CD4-positive, alpha-beta T cell (primary cell): ENCODE results near the gene MEIKIN. TPM values are rescaled to one million over a fixed set of nuclear protein-coding genes. Genes with fewer than 3 reads are reported as not detected.

Source experiments
- ATAC-seq: fragments of 200-7000 bp; cut with Tn5 transposase; one replicate; pipeline ENCODE4 v1.10.0; 2022; ENCODE audit warnings: mild to moderate bottlenecking; ENCODE audit not compliant: poor library complexity
- CTCF ChIA-PET: fragments of 350-600 bp; sonication (Branson Sonifier 250); formaldehyde crosslinking; loops from one replicate; lab custom pipeline; 2021; ENCODE audit warnings: antibody characterized with exemption, inconsistent platforms; lab: Charles Lee
- POLR2A ChIA-PET: fragments of 350-600 bp; sonication (Branson Sonifier 250); formaldehyde crosslinking; loops from one replicate; lab custom pipeline; 2021; ENCODE audit warnings: antibody characterized with exemption, inconsistent platforms; lab: Charles Lee
- DNase-seq, 14 experiments: peaks; one replicate each; pipeline ENCODE4 v3.0.0-alpha.2; 2013 to 2020; ENCODE audit warnings: mixed read lengths in 2 of 14
- H3K27ac ChIP-seq, 2 donors: one replicate each; pipeline versions ENCODE4 v1.5.1 to v1.7.0; 2013; ENCODE audit warnings: low read length in 2 of 2, low read depth in 1 of 2, mild to moderate bottlenecking in 1 of 2
- H3K27me3 ChIP-seq, 2 experiments: 1 replicate in 1 of 2; 2 replicates in 1 of 2; pipeline versions ENCODE4 v1.6.1 to v1.7.0; 2013; ENCODE audit warnings: low read length in 2 of 2, control low read depth in 1 of 2, mild to moderate bottlenecking in 1 of 2, moderate library complexity in 1 of 2; ENCODE audit not compliant: insufficient read depth in 2 of 2, control insufficient read depth in 1 of 2
- H3K36me3 ChIP-seq: one replicate; pipeline ENCODE4 v1.6.1; 2013; ENCODE audit warnings: low read length, control low read depth; ENCODE audit not compliant: insufficient read depth
- H3K4me1 ChIP-seq: one replicate; pipeline ENCODE4 v1.6.1; 2013; ENCODE audit warnings: low read length, control low read depth; ENCODE audit not compliant: insufficient read depth
- H3K4me3 ChIP-seq: one replicate; pipeline ENCODE4 v1.5.1; 2013; ENCODE audit warnings: mild to moderate bottlenecking, low read length, moderate library complexity
- H3K9me3 ChIP-seq, 2 experiments: 1 replicate in 1 of 2; 2 replicates in 1 of 2; pipeline versions ENCODE4 v1.6.1 to v1.7.0; 2013; ENCODE audit warnings: low read length in 2 of 2, mild to moderate bottlenecking in 2 of 2, control low read depth in 1 of 2, moderate library complexity in 1 of 2; ENCODE audit not compliant: control insufficient read depth in 1 of 2, insufficient read depth in 1 of 2
- H3K27ac Mint-ChIP-seq: one replicate; pipeline ENCODE4 v1.8.0; 2020; ENCODE audit warnings: mixed read lengths
- H3K27me3 Mint-ChIP-seq: one replicate; pipeline ENCODE4 v1.8.0; 2021; ENCODE audit warnings: mixed read lengths
- H3K36me3 Mint-ChIP-seq: one replicate; pipeline ENCODE4 v1.8.0; 2021; ENCODE audit warnings: low read depth, mixed read lengths
- H3K4me1 Mint-ChIP-seq: one replicate; pipeline ENCODE4 v1.8.0; 2021; ENCODE audit warnings: low read depth, mixed read lengths
- H3K4me3 Mint-ChIP-seq: one replicate; pipeline ENCODE4 v1.8.0; 2020; ENCODE audit warnings: mild to moderate bottlenecking, mixed read lengths
- H3K9me3 Mint-ChIP-seq: one replicate; pipeline ENCODE4 v1.8.0; 2020; ENCODE audit warnings: mixed read lengths
- CTCF ChIP-seq: fragments of 200-600 bp; IDR thresholded peaks from one replicate; pipeline ENCODE4 v1.8.0; 2022; ENCODE audit warnings: antibody characterized with exemption, mild to moderate bottlenecking
- intact Hi-C, 2 experiments: fragments of 100-400 bp; cut with DNase I in 1 of 2; cut with micrococcal nuclease in 1 of 2; formaldehyde crosslinking; loops; one replicate each; pipeline versions ENCODE4 v1.15.1 to v1.9.0; 2023 to 2025; cut with DNase I, micrococcal nuclease
- total RNA-seq, 174 experiments: library from RNA in 2 of 174; stranded (reverse) in 2 of 174; gene quantifications; one replicate each; pipeline ENCODE4 v1.2.3 and lab custom pipeline; 2021 to 2026

Gene MEIKIN
- total RNA-seq, 2 experiments from 2014 or later, result not detected

GRCh38 chr5:131990716-131991115, 45.3 kb upstream of the MEIKIN start:
- Histone ChIP-seq H3K36me3 (no peaks in the 10 kb centered on the region), H3K4me1 (no peaks in the 10 kb centered on the region), H3K4me3 (no peak overlapping the region), H3K9me3 (no peaks in the 10 kb centered on the region), H3K27ac (no peak overlapping the region), H3K27me3 (no peaks in the 10 kb centered on the region)
- Mint-ChIP-seq H3K9me3 (no peaks in the 10 kb centered on the region), H3K36me3 (no peaks in the 10 kb centered on the region), H3K27me3 (no peaks in the 10 kb centered on the region), H3K27ac (no peak overlapping the region), H3K4me3 (no peak overlapping the region), H3K4me1 (no peaks in the 10 kb centered on the region)
- DNase-seq (no peak), ATAC-seq (no peak)
- CTCF ChIA-PET, result interaction anchor here (0.5 kb wide), 1 partner anchor 385 kb away, joined by 3 read pairs; no protein-coding TSS in a partner anchor
- POLR2A ChIA-PET, result interaction anchor here (0.6 kb wide), 1 partner anchor 371 kb away, joined by 3 read pairs; no protein-coding TSS in a partner anchor
- intact Hi-C loops, result no loop called here
- TF ChIP-seq CTCF, result no peak

GRCh38 chr5:131988601-131989000, 43.1 kb upstream of the MEIKIN start:
- Histone ChIP-seq H3K27me3 (no peaks in the 10 kb centered on the region), H3K27ac (no peak overlapping the region), H3K4me1 (peaks cover 3% of the 10 kb centered on the region), H3K9me3 (no peaks in the 10 kb centered on the region), H3K36me3 (no peaks in the 10 kb centered on the region), H3K4me3 (no peak overlapping the region)
- no peak overlapping the region for H3K27ac Mint-ChIP-seq
- no peaks in the 10 kb centered on the region for H3K27me3 Mint-ChIP-seq
- no peaks in the 10 kb centered on the region for H3K4me1 Mint-ChIP-seq
- no peak for DNase-seq
- no peak for TF ChIP-seq CTCF
- H3K9me3 Mint-ChIP-seq, result no peaks in the 10 kb centered on the region
- no peak for ATAC-seq
- ChIA-PET POLR2A (no interaction called here), CTCF (interaction anchor here (0.6 kb wide), 2 partner anchors 70 to 306 kb away, joined by 3 to 4 read pairs; no protein-coding TSS in a partner anchor)
- no peaks in the 10 kb centered on the region for H3K36me3 Mint-ChIP-seq
- no peak overlapping the region for H3K4me3 Mint-ChIP-seq
- intact Hi-C loops, result no loop called here

- H3K36me3 ChIP-seq, result no peaks in the 10 kb centered on the region
- H3K4me3 ChIP-seq, result no peak overlapping the region
- intact Hi-C loops, result no loop called here
- H3K27ac ChIP-seq, result no peak overlapping the region
- H3K9me3 ChIP-seq, result no peaks in the 10 kb centered on the region
- ATAC-seq (no peak), DNase-seq (no peak)
- no peaks in the 10 kb centered on the region for H3K36me3 Mint-ChIP-seq
- no peaks in the 10 kb centered on the region for H3K27me3 ChIP-seq
- no peaks in the 10 kb centered on the region for H3K9me3 Mint-ChIP-seq
- POLR2A ChIA-PET, result no interaction called here
- H3K4me1 Mint-ChIP-seq, result peaks cover 11% of the 10 kb centered on the region
- H3K27ac Mint-ChIP-seq, result no peak overlapping the region
- H3K4me1 ChIP-seq, result peaks cover 10% of the 10 kb centered on the region
- H3K27me3 Mint-ChIP-seq, result no peaks in the 10 kb centered on the region
- no peak overlapping the region for H3K4me3 Mint-ChIP-seq
- no peak for TF ChIP-seq CTCF
- CTCF ChIA-PET, result no interaction called here
Observed at GRCh38 chr5:131987251-131987650, 41.8 kb upstream of the MEIKIN start.
